ENCODE measurements around the gene PAIP2. TPM values are rescaled to one million over a fixed set of nuclear protein-coding genes. Genes with fewer than 3 reads are reported as not detected.

The PAIP2 gene
- polyA plus RNA-seq, 1 of the 3 experiments (the other 2 are of a cell fraction) = 73.2 TPM

- DNase-seq = peak; percentile 73
- Histone ChIP-seq H3K27ac (ENCODE audit: low read depth in 2 of 2, low read length in 1 of 2) (no peak within 1 kb of the TSS; a peak in 1 of 4 replicates), H3K4me3 (ENCODE audit: low read depth in 2 of 2, low read length in 1 of 2) (no peak within 1 kb of the TSS), H4K20me1 (ENCODE audit: insufficient read depth) (no peaks in the 10 kb centered on the region), H3K4me2 (no peak within 1 kb of the TSS), H3K36me3 (replicated peaks in 1 of 2; ENCODE audit: control insufficient read depth in 1 of 2, insufficient read depth in 2 of 2, low read length in 1 of 2) (no peaks in the 10 kb centered on the region), H3K9ac (no peak within 1 kb of the TSS), H3F3A (replicated peaks; ENCODE audit: insufficient read depth) (no peaks in the 10 kb centered on the region), H3K4me1 (ENCODE audit: control insufficient read depth in 1 of 2, insufficient read depth in 2 of 2, low read depth in 1 of 2, low read length in 1 of 2) (peaks cover 0 to 23% of the 10 kb centered on the region in 2 experiments; a peak in 1 of 4 replicates), H3K79me2 (ENCODE audit: insufficient read depth) (no peaks in the 10 kb centered on the region), H2AFZ (ENCODE audit: low read depth) (no peak within 1 kb of the TSS), H3K9me2 (no peaks in the 10 kb centered on the region), H3K9me3 (no peaks in the 10 kb centered on the region), H3K27me3 (ENCODE audit: insufficient read depth) (no peaks in the 10 kb centered on the region)
- ChIA-PET CTCF (interaction anchor here (1.2 to 2.2 kb wide), 2 partner anchors 11 to 130 kb away, joined by 3 to 8 read pairs; no protein-coding TSS in a partner anchor), POLR2A (interaction anchor here (1.4 kb wide), 1 partner anchor 18 kb away, joined by 5 read pairs; no protein-coding TSS in a partner anchor)
- TF ChIP-seq, protein P1, sequence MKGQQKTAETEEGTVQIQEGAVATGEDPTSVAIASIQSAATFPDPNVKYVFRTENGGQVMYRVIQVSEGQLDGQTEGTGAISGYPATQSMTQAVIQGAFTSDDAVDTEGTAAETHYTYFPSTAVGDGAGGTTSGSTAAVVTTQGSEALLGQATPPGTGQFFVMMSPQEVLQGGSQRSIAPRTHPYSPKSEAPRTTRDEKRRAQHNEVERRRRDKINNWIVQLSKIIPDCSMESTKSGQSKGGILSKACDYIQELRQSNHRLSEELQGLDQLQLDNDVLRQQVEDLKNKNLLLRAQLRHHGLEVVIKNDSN (IDR thresholded peaks at IDR 0.05; ENCODE audit: borderline replicate concordance, low read depth) = no peak
- TF ChIP-seq NFIC (IDR thresholded peaks at IDR 0.05; ENCODE audit: borderline replicate concordance) = peak; percentile 48; the same call in 1 of the 2 replicates
- 67% methylated on average over 8 of the region's 10 CpGs for WGBS (ENCODE audit: low lambda C conversion rate)
Observed at GRCh38 chr5:139383275-139383992, 41.8 kb downstream of the PAIP2 start, which contains the start of gene SLC23A1. TSS of gene SLC23A1 (minus strand) at chr5:139383297. CDS start at chr5:139383253, 44 bp downstream.

- Histone ChIP-seq H3F3A (replicated peaks; ENCODE audit: insufficient read depth) (no peaks in the 10 kb centered on the region), H3K4me2 (no peak overlapping the region), H3K4me3 (ENCODE audit: low read depth in 2 of 2, low read length in 1 of 2) (no peak overlapping the region), H3K79me2 (ENCODE audit: insufficient read depth) (no peaks in the 10 kb centered on the region), H4K20me1 (ENCODE audit: insufficient read depth) (no peaks in the 10 kb centered on the region), H3K27me3 (ENCODE audit: insufficient read depth) (no peaks in the 10 kb centered on the region), H3K4me1 (ENCODE audit: control insufficient read depth in 1 of 2, insufficient read depth in 2 of 2, low read depth in 1 of 2, low read length in 1 of 2) (peaks cover 0 to 23% of the 10 kb centered on the region in 2 experiments; a peak in 1 of 4 replicates), H3K9ac (no peak overlapping the region), H3K9me2 (no peaks in the 10 kb centered on the region), H3K27ac (ENCODE audit: low read depth in 2 of 2, low read length in 1 of 2) (no peak overlapping the region), H2AFZ (ENCODE audit: low read depth) (no peak overlapping the region), H3K9me3 (no peaks in the 10 kb centered on the region), H3K36me3 (replicated peaks in 1 of 2; ENCODE audit: control insufficient read depth in 1 of 2, insufficient read depth in 2 of 2, low read length in 1 of 2) (no peaks in the 10 kb centered on the region)
- TF ChIP-seq CTCF (IDR thresholded peaks at IDR 0.05) (no peak), IRF3 (IDR thresholded peaks at IDR 0.05; ENCODE audit: low read depth, low read length) (no peak), GATA2 (CRISPR knock-in tag; IDR thresholded peaks at IDR 0.05) (no peak), RCOR1 (IDR thresholded peaks at IDR 0.05; ENCODE audit: low read length) (no peak)
- TF ChIP-seq, protein P2, sequence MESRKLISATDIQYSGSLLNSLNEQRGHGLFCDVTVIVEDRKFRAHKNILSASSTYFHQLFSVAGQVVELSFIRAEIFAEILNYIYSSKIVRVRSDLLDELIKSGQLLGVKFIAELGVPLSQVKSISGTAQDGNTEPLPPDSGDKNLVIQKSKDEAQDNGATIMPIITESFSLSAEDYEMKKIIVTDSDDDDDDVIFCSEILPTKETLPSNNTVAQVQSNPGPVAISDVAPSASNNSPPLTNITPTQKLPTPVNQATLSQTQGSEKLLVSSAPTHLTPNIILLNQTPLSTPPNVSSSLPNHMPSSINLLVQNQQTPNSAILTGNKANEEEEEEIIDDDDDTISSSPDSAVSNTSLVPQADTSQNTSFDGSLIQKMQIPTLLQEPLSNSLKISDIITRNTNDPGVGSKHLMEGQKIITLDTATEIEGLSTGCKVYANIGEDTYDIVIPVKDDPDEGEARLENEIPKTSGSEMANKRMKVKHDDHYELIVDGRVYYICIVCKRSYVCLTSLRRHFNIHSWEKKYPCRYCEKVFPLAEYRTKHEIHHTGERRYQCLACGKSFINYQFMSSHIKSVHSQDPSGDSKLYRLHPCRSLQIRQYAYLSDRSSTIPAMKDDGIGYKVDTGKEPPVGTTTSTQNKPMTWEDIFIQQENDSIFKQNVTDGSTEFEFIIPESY (IDR thresholded peaks at IDR 0.05; ENCODE audit: borderline replicate concordance, low read depth) = no peak
- ChIA-PET CTCF (interaction anchor here (1.2 kb wide), 1 partner anchor 129 kb away, joined by 3 read pairs; no protein-coding TSS in a partner anchor), POLR2A (interaction anchor here (1.4 kb wide), 1 partner anchor 19 kb away, joined by 5 read pairs; no protein-coding TSS in a partner anchor)
- no peak for DNase-seq
- 76% methylated on average over 6 of the region's 7 CpGs for WGBS (ENCODE audit: low lambda C conversion rate)
Observed at GRCh38 chr5:139383993-139384590, 42.4 kb downstream of the PAIP2 start.

All from SK-N-SH (cell line).